Measurements from ENCODE around the gene GFOD1. TPM values are rescaled to one million over a fixed set of nuclear protein-coding genes. Genes with fewer than 3 reads are reported as not detected.

Gene GFOD1
- total RNA-seq, 4 donors from 2014 or later: 18.3 to 49.1 (median 29.0) TPM

DNA sequence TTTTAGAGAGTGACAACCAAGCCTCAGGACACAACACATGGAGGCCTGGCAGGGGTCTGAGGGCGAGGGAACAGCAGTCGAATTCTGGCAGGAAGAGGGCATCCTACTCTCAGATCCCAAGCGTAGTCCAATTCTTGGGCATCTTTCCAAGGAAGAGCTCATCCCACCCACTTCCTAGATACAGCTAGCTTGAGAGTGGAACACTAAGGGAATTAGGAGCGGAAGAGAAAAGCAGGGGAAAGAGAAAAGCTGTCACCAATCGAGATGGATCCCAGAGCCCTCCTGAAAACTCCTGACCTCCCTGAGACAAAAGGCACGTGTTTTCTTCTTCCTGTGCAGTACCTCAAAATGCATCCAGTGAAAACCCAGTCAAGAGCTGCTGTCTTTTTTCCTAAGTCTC is 67.1 kb downstream of the GFOD1 start:
- Histone ChIP-seq H3K4me1 (peaks cover 9 to 68% (median 38%) of the 10 kb centered on the region in 3 donors), H3K4me3 (no peak overlapping the region), H3K27me3 (no peaks in the 10 kb centered on the region), H3K27ac (peak overlapping the region in 2 of 4 donors; percentile 22 to 42), H3K36me3 (no peaks in the 10 kb centered on the region), H3K9me3 (no peaks in the 10 kb centered on the region)
- ATAC-seq: no peak
- TF ChIP-seq, protein P1, sequence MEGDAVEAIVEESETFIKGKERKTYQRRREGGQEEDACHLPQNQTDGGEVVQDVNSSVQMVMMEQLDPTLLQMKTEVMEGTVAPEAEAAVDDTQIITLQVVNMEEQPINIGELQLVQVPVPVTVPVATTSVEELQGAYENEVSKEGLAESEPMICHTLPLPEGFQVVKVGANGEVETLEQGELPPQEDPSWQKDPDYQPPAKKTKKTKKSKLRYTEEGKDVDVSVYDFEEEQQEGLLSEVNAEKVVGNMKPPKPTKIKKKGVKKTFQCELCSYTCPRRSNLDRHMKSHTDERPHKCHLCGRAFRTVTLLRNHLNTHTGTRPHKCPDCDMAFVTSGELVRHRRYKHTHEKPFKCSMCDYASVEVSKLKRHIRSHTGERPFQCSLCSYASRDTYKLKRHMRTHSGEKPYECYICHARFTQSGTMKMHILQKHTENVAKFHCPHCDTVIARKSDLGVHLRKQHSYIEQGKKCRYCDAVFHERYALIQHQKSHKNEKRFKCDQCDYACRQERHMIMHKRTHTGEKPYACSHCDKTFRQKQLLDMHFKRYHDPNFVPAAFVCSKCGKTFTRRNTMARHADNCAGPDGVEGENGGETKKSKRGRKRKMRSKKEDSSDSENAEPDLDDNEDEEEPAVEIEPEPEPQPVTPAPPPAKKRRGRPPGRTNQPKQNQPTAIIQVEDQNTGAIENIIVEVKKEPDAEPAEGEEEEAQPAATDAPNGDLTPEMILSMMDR (IDR thresholded peaks at IDR 0.05): no peak
- TF ChIP-seq POLR2AphosphoS5 (IDR thresholded peaks at IDR 0.05) (no peak), EP300 (IDR thresholded peaks at IDR 0.05) (no peak), POLR2A (IDR thresholded peaks at IDR 0.05) (no peak)
- WGBS, 2 donors (ENCODE audit: low coverage in 1 of 2): 24 to 53% methylated on average over 3 to 4 of the region's 6 CpGs

DNA sequence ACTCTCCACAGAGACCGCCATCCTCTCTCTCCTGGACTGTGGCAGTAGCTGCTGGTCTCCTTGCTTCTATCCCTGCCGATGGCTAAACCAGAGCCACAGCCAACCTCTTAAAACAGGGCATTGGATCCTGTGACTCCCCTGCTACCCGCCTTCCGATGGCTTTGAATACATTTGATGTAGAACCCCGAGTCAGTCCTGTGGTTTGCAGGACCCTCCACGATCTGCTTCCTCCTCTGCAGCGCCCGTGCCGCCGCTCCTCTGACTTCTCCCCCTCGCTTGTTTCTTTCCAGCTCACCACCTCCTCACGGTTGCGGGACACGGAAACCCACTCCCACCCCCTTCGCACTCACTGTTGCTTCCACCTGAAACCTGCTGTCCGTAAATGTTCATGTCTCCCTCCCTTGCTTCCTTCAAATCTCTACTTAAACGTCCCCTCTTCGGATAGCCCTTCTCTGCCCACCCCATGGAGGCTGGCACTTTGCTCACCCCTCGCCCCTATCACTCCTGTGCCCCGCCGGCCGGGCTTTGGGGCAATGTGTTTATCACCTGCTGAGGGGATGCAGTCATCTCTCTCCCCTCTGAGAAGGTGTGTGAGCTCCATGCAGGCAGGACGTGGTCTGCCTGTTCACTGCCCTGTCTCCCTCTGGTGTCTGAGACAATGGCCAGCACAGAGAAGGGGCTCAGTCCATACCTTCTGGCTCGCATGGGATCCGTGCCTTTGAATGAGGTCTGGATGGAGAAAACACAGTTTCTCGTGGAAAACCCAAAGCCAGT is 67.8 kb downstream of the GFOD1 start:
- Histone ChIP-seq H3K4me1 (peaks cover 9 to 69% (median 35%) of the 10 kb centered on the region in 3 donors), H3K9me3 (no peaks in the 10 kb centered on the region), H3K27me3 (no peaks in the 10 kb centered on the region), H3K27ac (peak overlapping the region in 2 of 4 donors; percentile 22 to 42), H3K4me3 (no peak overlapping the region), H3K36me3 (no peaks in the 10 kb centered on the region)
- TF ChIP-seq POLR2AphosphoS5 (IDR thresholded peaks at IDR 0.05) (no peak), EP300 (IDR thresholded peaks at IDR 0.05) (no peak), POLR2A (IDR thresholded peaks at IDR 0.05) (no peak)
- TF ChIP-seq, protein P1 (IDR thresholded peaks at IDR 0.05): no peak
- no peak for ATAC-seq
- WGBS, 2 donors (ENCODE audit: low coverage in 1 of 2): 80 to 82% methylated on average over 13 to 21 of the region's 26 CpGs

DNA sequence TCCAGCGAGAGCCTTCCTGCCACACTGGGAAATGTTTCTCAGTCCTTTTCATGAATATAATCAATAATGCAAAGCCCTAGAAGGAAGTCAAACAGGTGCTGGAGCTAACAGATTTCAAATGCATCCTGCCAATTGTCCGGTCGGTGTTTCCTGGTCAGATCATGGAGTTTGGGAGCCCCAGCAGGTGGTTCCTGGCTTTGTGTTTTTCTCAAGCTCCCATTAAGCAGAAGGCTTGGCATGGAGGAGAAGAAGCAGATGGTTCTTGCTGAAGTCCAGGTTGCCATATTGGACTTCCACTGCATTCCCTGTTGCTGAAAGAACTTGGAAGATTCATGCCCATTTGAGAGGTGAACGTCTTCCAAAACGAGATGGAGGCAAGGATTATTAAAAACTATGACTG is 68.6 kb downstream of the GFOD1 start:
- no peak for TF ChIP-seq POLR2AphosphoS5 (IDR thresholded peaks at IDR 0.05)
- TF ChIP-seq POLR2A (IDR thresholded peaks at IDR 0.05): no peak
- TF ChIP-seq, protein P1 (IDR thresholded peaks at IDR 0.05): no peak
- no peak for TF ChIP-seq EP300 (IDR thresholded peaks at IDR 0.05)
- WGBS, 2 donors (ENCODE audit: low coverage in 1 of 2): 47 to 61% methylated on average over 4 to 5 of the region's 5 CpGs
- peaks cover 9 to 75% (median 35%) of the 10 kb centered on the region in 3 donors for H3K4me1 ChIP-seq
- ATAC-seq: no peak
- H3K9me3 ChIP-seq: no peaks in the 10 kb centered on the region
- no peak overlapping the region for H3K27ac ChIP-seq
- H3K36me3 ChIP-seq: no peaks in the 10 kb centered on the region
- no peak overlapping the region for H3K4me3 ChIP-seq
- H3K27me3 ChIP-seq: no peaks in the 10 kb centered on the region

DNA sequence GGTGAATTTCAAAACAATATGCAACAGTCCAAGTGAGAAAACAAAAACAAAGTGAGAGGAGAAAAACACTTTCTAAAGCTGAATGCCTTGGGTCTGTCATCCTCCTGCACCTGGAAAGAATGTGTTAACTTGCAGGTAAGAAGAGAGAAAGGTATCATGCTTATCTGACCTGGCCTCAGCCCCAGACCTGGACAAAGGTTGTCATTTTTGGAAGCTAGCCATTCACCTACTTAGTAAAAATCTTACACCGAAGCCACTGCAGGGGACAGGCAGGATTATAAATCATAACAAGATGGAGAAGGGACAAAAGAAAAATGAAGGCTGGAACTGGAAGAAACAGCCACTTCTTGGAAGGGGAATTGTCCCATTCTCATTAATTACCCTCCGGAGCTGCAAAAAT is 69.4 kb downstream of the GFOD1 start:
- WGBS, 2 donors (ENCODE audit: low coverage in 1 of 2): 86 to 100% methylated on average over 1 to 2 of the region's 2 CpGs

More for the DNA sequence above, 69.4 kb downstream of the GFOD1 start:
- no peak for TF ChIP-seq POLR2AphosphoS5 (IDR thresholded peaks at IDR 0.05)
- TF ChIP-seq, protein P1 (IDR thresholded peaks at IDR 0.05): no peak
- TF ChIP-seq POLR2A (IDR thresholded peaks at IDR 0.05): no peak
- no peak for TF ChIP-seq EP300 (IDR thresholded peaks at IDR 0.05)
- Histone ChIP-seq H3K27me3 (no peaks in the 10 kb centered on the region), H3K9me3 (no peaks in the 10 kb centered on the region), H3K27ac (no peak overlapping the region), H3K4me1 (peaks cover 9 to 75% (median 36%) of the 10 kb centered on the region in 3 donors), H3K36me3 (no peaks in the 10 kb centered on the region), H3K4me3 (no peak overlapping the region)
- ATAC-seq: no peak

All from gastroesophageal sphincter (tissue), 4 donors.